Uterus (tissue), 4 donors: Measurements from ENCODE around the gene TLE3. TPM values are rescaled to one million over a fixed set of nuclear protein-coding genes. Genes with fewer than 3 reads are reported as not detected.

Experiments
- DNase-seq, 2 donors: peaks; one replicate each; pipeline ENCODE4 v3.0.0-alpha.2; 2019 to 2020
- H3K27ac ChIP-seq, 2 donors: fragments of 200-600 bp; sonication (generic); 1 replicate in 1 of 2; 2 replicates in 1 of 2; pipeline ENCODE4 v1.5.1; 2016 to 2018
- H3K27me3 ChIP-seq, 2 donors: fragments of 200-600 bp; sonication (generic); one replicate each; pipeline ENCODE4 v1.5.1; 2018 to 2019; ENCODE audit warnings: control low read depth in 1 of 2
- H3K36me3 ChIP-seq, 2 donors: fragments of 200-600 bp; sonication (generic); one replicate each; pipeline ENCODE4 v1.5.1; 2019; ENCODE audit warnings: control low read depth in 1 of 2
- H3K4me1 ChIP-seq, 2 donors: fragments of 200-600 bp; sonication (generic); one replicate each; pipeline ENCODE4 v1.5.1; 2018 to 2019; ENCODE audit warnings: control low read depth in 1 of 2
- H3K4me3 ChIP-seq, 2 donors: fragments of 200-600 bp; sonication (generic); 1 replicate in 1 of 2; 2 replicates in 1 of 2; pipeline ENCODE4 v1.5.1; 2018 to 2019; ENCODE audit warnings: mild to moderate bottlenecking in 1 of 2
- H3K9me3 ChIP-seq, 2 donors: fragments of 200-600 bp; sonication (generic); one replicate each; pipeline ENCODE4 v1.5.1; 2019; ENCODE audit warnings: control low read depth in 1 of 2
- CTCF ChIP-seq, 4 experiments: fragments of 200-600 bp in 2 of 4; fragments of 450-650 bp in 2 of 4; sonication (generic) in 2 of 4; IDR thresholded peaks; one replicate each; pipeline ENCODE4 v1.5.1; 2016 to 2019; ENCODE audit warnings: antibody characterized with exemption in 4 of 4, mild to moderate bottlenecking in 2 of 4, moderate library complexity in 1 of 4
- POLR2A ChIP-seq, 2 donors: fragments of 450-650 bp; IDR thresholded peaks; one replicate each; pipeline ENCODE4 v1.6.1; 2016; ENCODE audit warnings: antibody characterized with exemption in 2 of 2, mild to moderate bottlenecking in 1 of 2, moderate library complexity in 1 of 2
- intact Hi-C: fragments of 100-400 bp; cut with DNase I; formaldehyde crosslinking; loops from one replicate; pipeline ENCODE4 v1.15.1; 2023; ENCODE audit warnings: low total_unique reads
- total RNA-seq, 4 donors: library from RNA; depleted of rRNA in 3 of 4; stranded (reverse); fragments of >200 nt in 3 of 4; gene quantifications; one replicate each; pipeline versions ENCODE4 v1.1.0 to v1.2.4, GENCODE V29; 2014 to 2023
- donor health status: DM: yes; HTN: yes; CAD: no.

The TLE3 gene
- total RNA-seq, 4 donors from 2014 or later, result 7.4 to 244 (median 49.4) TPM

GRCh38 chr15:70023769-70024491, 73.8 kb downstream of the TLE3 start:
- H3K27me3 ChIP-seq, result no peaks in the 10 kb centered on the region
- no peak overlapping the region for H3K4me3 ChIP-seq
- DNase-seq, result peak; percentile 54 to 77
- peak overlapping the region in 1 of 2 donors; percentile 63 for H3K27ac ChIP-seq
- no peaks in the 10 kb centered on the region for H3K36me3 ChIP-seq
- H3K4me1 ChIP-seq, result peaks cover 8% of the 10 kb centered on the region in 2 donors
- no peak for TF ChIP-seq POLR2A (IDR thresholded peaks at IDR 0.05)
- TF ChIP-seq CTCF (IDR thresholded peaks at IDR 0.05), result no peak
- no peaks in the 10 kb centered on the region for H3K9me3 ChIP-seq
- intact Hi-C loops, result no loop called here

- intact Hi-C loops, result no loop called here
- Histone ChIP-seq H3K9me3 (no peaks in the 10 kb centered on the region), H3K4me1 (peaks cover 8% of the 10 kb centered on the region in 2 donors), H3K27me3 (no peaks in the 10 kb centered on the region), H3K36me3 (no peaks in the 10 kb centered on the region), H3K4me3 (no peak overlapping the region), H3K27ac (peak overlapping the region in 1 of 2 donors; percentile 63)
- peak in 1 of 2 donors; percentile 28 for DNase-seq
- TF ChIP-seq CTCF (IDR thresholded peaks at IDR 0.05) (no peak), POLR2A (IDR thresholded peaks at IDR 0.05) (no peak)
Observed at GRCh38 chr15:70023064-70023768, 74.5 kb downstream of the TLE3 start.

- TF ChIP-seq CTCF (IDR thresholded peaks at IDR 0.05) (no peak), POLR2A (IDR thresholded peaks at IDR 0.05) (no peak)
- no peak for DNase-seq
- intact Hi-C loops, result no loop called here
- Histone ChIP-seq H3K9me3 (no peaks in the 10 kb centered on the region), H3K4me3 (no peak overlapping the region), H3K36me3 (no peaks in the 10 kb centered on the region), H3K4me1 (peaks cover 8% of the 10 kb centered on the region in 2 donors), H3K27me3 (no peaks in the 10 kb centered on the region), H3K27ac (no peak overlapping the region)
Observed at GRCh38 chr15:70020229-70020628, 77.5 kb downstream of the TLE3 start.

GRCh38 chr15:70018646-70019600, 78.8 kb downstream of the TLE3 start:
- Histone ChIP-seq H3K36me3 (no peaks in the 10 kb centered on the region), H3K4me1 (peaks cover 8% of the 10 kb centered on the region in 2 donors), H3K9me3 (no peaks in the 10 kb centered on the region), H3K27me3 (no peaks in the 10 kb centered on the region), H3K27ac (no peak overlapping the region), H3K4me3 (no peak overlapping the region)
- TF ChIP-seq POLR2A (IDR thresholded peaks at IDR 0.05) (no peak), CTCF (IDR thresholded peaks at IDR 0.05) (no peak)
- no peak for DNase-seq
- intact Hi-C loops, result no loop called here
